ENCODE results near the gene TYK2. TPM values are rescaled to one million over a fixed set of nuclear protein-coding genes. Genes with fewer than 3 reads are reported as not detected.

Gene TYK2
- total and polyA plus RNA-seq, 2 of the 13 experiments (the other 11 are each of a cell fraction or from before 2014, with no cell fraction given): 38.8 to 60.1 TPM

DNA sequence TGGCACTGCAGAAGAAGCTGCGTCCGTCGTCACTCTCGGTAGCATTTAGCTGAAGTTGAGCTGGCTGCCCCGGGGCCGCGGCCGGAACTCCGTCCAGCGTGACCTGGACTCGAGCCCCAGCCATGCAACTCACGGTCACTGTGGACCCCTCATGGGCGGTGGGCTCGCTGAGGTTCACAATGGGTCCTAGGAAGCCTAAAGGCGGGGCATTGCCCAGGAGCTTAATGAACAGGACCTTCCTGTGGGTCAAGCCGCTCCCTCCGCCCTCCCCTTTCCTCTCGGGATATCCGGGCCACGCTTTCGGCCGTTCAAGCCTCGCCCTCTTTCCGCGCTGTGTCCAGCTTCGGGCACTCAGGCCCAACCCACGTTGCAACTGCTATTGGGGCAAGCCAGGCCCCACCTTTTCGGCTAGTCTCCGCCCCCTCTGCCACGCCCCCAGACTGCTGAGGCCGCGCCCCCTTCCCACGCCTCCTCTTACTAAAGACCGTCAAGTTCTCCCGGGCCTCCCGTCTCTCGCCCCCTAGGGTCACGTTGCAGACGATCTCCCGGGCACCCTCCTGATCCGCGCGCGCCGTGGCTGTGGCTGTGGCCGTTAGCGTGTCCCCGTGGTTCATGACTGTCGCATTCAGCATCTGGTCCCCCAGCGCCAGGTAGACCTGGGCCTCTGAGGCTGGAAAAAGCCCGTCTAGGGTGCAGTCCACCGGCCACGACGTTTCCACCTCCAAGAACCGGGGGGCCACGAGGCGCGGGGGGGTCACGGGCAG, 45.6 kb downstream of the TYK2 start (continued):
- peak; percentile 36; the same call in 1 of the 2 replicates for TF ChIP-seq HNF1B (CRISPR knock-in tag; IDR thresholded peaks at IDR 0.05)
- TF ChIP-seq, protein P1, sequence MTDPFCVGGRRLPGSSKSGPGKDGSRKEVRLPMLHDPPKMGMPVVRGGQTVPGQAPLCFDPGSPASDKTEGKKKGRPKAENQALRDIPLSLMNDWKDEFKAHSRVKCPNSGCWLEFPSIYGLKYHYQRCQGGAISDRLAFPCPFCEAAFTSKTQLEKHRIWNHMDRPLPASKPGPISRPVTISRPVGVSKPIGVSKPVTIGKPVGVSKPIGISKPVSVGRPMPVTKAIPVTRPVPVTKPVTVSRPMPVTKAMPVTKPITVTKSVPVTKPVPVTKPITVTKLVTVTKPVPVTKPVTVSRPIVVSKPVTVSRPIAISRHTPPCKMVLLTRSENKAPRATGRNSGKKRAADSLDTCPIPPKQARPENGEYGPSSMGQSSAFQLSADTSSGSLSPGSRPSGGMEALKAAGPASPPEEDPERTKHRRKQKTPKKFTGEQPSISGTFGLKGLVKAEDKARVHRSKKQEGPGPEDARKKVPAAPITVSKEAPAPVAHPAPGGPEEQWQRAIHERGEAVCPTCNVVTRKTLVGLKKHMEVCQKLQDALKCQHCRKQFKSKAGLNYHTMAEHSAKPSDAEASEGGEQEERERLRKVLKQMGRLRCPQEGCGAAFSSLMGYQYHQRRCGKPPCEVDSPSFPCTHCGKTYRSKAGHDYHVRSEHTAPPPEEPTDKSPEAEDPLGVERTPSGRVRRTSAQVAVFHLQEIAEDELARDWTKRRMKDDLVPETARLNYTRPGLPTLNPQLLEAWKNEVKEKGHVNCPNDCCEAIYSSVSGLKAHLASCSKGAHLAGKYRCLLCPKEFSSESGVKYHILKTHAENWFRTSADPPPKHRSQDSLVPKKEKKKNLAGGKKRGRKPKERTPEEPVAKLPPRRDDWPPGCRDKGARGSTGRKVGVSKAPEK (CRISPR knock-in tag; IDR thresholded peaks at IDR 0.05; ENCODE audit: borderline replicate concordance): no peak
- TF ChIP-seq MXD4 (CRISPR knock-in tag; IDR thresholded peaks at IDR 0.05): no peak; the same call in 1 of the 2 replicates
- no peak for TF ChIP-seq ETV6 (CRISPR knock-in tag; conservative IDR thresholded peaks at IDR 0.05)
- no peak for TF ChIP-seq MTF2 (CRISPR knock-in tag; IDR thresholded peaks at IDR 0.05; ENCODE audit: borderline replicate concordance)
- no peak for TF ChIP-seq ZNF354B (CRISPR knock-in tag; IDR thresholded peaks at IDR 0.05)
- TF ChIP-seq ARHGAP35 (CRISPR knock-in tag; IDR thresholded peaks at IDR 0.05; ENCODE audit: borderline replicate concordance): no peak
- TF ChIP-seq FOXP1 (IDR thresholded peaks at IDR 0.05): no peak
- TF ChIP-seq FOXP1 (CRISPR knock-in tag; IDR thresholded peaks at IDR 0.05): no peak
- no peak for TF ChIP-seq LCORL (IDR thresholded peaks at IDR 0.05)
- TF ChIP-seq LCORL (CRISPR knock-in tag; IDR thresholded peaks at IDR 0.05): peak; percentile 92
- no peak for TF ChIP-seq ZNF562 (CRISPR knock-in tag; IDR thresholded peaks at IDR 0.05; ENCODE audit: borderline replicate concordance)
- peak; percentile 29; the same call in 1 of the 2 replicates for TF ChIP-seq ZNF768 (CRISPR knock-in tag; IDR thresholded peaks at IDR 0.05)
- TF ChIP-seq, protein P2, sequence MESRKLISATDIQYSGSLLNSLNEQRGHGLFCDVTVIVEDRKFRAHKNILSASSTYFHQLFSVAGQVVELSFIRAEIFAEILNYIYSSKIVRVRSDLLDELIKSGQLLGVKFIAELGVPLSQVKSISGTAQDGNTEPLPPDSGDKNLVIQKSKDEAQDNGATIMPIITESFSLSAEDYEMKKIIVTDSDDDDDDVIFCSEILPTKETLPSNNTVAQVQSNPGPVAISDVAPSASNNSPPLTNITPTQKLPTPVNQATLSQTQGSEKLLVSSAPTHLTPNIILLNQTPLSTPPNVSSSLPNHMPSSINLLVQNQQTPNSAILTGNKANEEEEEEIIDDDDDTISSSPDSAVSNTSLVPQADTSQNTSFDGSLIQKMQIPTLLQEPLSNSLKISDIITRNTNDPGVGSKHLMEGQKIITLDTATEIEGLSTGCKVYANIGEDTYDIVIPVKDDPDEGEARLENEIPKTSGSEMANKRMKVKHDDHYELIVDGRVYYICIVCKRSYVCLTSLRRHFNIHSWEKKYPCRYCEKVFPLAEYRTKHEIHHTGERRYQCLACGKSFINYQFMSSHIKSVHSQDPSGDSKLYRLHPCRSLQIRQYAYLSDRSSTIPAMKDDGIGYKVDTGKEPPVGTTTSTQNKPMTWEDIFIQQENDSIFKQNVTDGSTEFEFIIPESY (CRISPR knock-in tag; IDR thresholded peaks at IDR 0.05): no peak
- no peak for TF ChIP-seq HOXA5 (CRISPR knock-in tag; IDR thresholded peaks at IDR 0.05)
- peak; percentile 20 for TF ChIP-seq RBM22 (optimal IDR thresholded peaks at IDR 0.05; ENCODE audit: low read length)
- no peak for TF ChIP-seq ATF7 (IDR thresholded peaks at IDR 0.05)
- no peak for TF ChIP-seq ATF7 (CRISPR knock-in tag; IDR thresholded peaks at IDR 0.05)
- no peak for TF ChIP-seq SOX13 (IDR thresholded peaks at IDR 0.05)
- TF ChIP-seq SOX13 (CRISPR knock-in tag; conservative IDR thresholded peaks at IDR 0.05 in 1 of 2, IDR thresholded peaks at IDR 0.05 in 1 of 2): no peak
- TF ChIP-seq ZNF501 (CRISPR knock-in tag; IDR thresholded peaks at IDR 0.05): no peak; the same call in 1 of the 2 replicates
- TF ChIP-seq, protein P3, sequence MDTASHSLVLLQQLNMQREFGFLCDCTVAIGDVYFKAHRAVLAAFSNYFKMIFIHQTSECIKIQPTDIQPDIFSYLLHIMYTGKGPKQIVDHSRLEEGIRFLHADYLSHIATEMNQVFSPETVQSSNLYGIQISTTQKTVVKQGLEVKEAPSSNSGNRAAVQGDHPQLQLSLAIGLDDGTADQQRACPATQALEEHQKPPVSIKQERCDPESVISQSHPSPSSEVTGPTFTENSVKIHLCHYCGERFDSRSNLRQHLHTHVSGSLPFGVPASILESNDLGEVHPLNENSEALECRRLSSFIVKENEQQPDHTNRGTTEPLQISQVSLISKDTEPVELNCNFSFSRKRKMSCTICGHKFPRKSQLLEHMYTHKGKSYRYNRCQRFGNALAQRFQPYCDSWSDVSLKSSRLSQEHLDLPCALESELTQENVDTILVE (CRISPR knock-in tag; IDR thresholded peaks at IDR 0.05): peak; percentile 31; the same call in 1 of the 2 replicates
- TF ChIP-seq ZNF160 (CRISPR knock-in tag; IDR thresholded peaks at IDR 0.05): no peak
- TF ChIP-seq ZNF816 (CRISPR knock-in tag; IDR thresholded peaks at IDR 0.05; ENCODE audit: borderline replicate concordance): no peak
